GM03348 (cell line): Measurements from ENCODE around the gene TNFAIP6.
"Not testable (repeated sequence)": the region's sequence is repeated elsewhere in the genome, so short reads cannot be mapped to it uniquely, and the experiment has no call there.

Source experiments
- DNase-seq: peaks from one replicate; pipeline ENCODE4 v3.0.0; 2012; ENCODE audit warnings: low spot score

TNFAIP6 gene

GRCh38 chr2:151417650-151418049, 60.3 kb downstream of the TNFAIP6 start:
- DNase-seq: no peak

- not testable (repeated sequence) for DNase-seq
These were observed 64.3 kb downstream of the TNFAIP6 start for GRCh38 chr2:151421681-151422080.

- DNase-seq: no peak
These were observed 65.6 kb downstream of the TNFAIP6 start for GRCh38 chr2:151422917-151423439.

GRCh38 chr2:151423760-151424159, 66.4 kb downstream of the TNFAIP6 start:
- no peak for DNase-seq
